H1 (cell line): ENCODE measurements around the gene ZNF512. TPM values are rescaled to one million over a fixed set of nuclear protein-coding genes. Genes with fewer than 3 reads are reported as not detected.

Experiments used
- CTCF ChIA-PET: fragments of 300-600 bp; sonication (Branson Sonifier 250); formaldehyde crosslinking; loops from one replicate; lab custom pipeline; 2021; ENCODE audit not compliant: partially characterized antibody; lab: Charles Lee
- POLR2A ChIA-PET: fragments of 300-600 bp; sonication (Branson Sonifier 250); formaldehyde crosslinking; loops from one replicate; lab custom pipeline; 2021; ENCODE audit warnings: inconsistent platforms; ENCODE audit not compliant: partially characterized antibody; lab: Charles Lee
- DNase-seq, 2 experiments: peaks; one replicate each; pipeline versions ENCODE4 v3.0.0 to v3.0.0-alpha.2; 2010 to 2022; ENCODE audit warnings: low spot score in 2 of 2, low read depth in 1 of 2, mixed read lengths in 1 of 2
- FAIRE-seq: peaks from 2 replicates; lab custom pipeline; 2011; peaks lifted over from hg19 to GRCh38; lab: Jason Lieb, UNC
- H2AFZ ChIP-seq: 2 replicates; pipeline ENCODE4 v1.8.1; 2012; ENCODE audit warnings: low read length, inconsistent platforms
- H2AK5ac ChIP-seq: 2 replicates; pipeline ENCODE4 v1.6.1; 2013; ENCODE audit warnings: low read depth, low read length
- H2BK120ac ChIP-seq: replicated peaks from 2 replicates; pipeline ENCODE3; 2013; ENCODE audit warnings: low read depth, low read length, inconsistent platforms
- H2BK12ac ChIP-seq: 2 replicates; pipeline ENCODE4 v1.6.1; 2013; ENCODE audit warnings: low read depth, low read length
- H2BK15ac ChIP-seq: 2 replicates; pipeline ENCODE4 v1.6.1; 2013; ENCODE audit warnings: low read length
- H2BK20ac ChIP-seq: 2 replicates; pipeline ENCODE4 v1.6.1; 2013; ENCODE audit warnings: low read length
- H2BK5ac ChIP-seq: 2 replicates; pipeline ENCODE4 v1.6.1; 2013; ENCODE audit warnings: low read depth, low read length
- H3K14ac ChIP-seq: 2 replicates; pipeline ENCODE4 v1.6.1; 2013; ENCODE audit warnings: inconsistent platforms; ENCODE audit not compliant: insufficient read length
- H3K18ac ChIP-seq: 2 replicates; pipeline ENCODE4 v1.6.1; 2013; ENCODE audit warnings: low read length; ENCODE audit errors: extremely low read depth
- H3K23ac ChIP-seq: 2 replicates; pipeline ENCODE4 v1.6.1; 2013; ENCODE audit warnings: inconsistent platforms; ENCODE audit not compliant: insufficient read length
- H3K23me2 ChIP-seq: 2 replicates; pipeline ENCODE4 v1.6.1; 2013; ENCODE audit warnings: low read depth, low read length
- H3K27ac ChIP-seq: 2 replicates; pipeline ENCODE4 v1.6.1; 2011; ENCODE audit warnings: low read depth, low read length, inconsistent platforms
- H3K27me3 ChIP-seq, 4 experiments: replicated peaks in 1 of 4; 1 replicate in 1 of 4; 2 replicates in 3 of 4; pipeline versions ENCODE4 v1.6.1 to v1.8.1; 2011 to 2013; ENCODE audit warnings: low read length in 3 of 4, mild to moderate bottlenecking in 3 of 4, inconsistent platforms in 2 of 4, mixed read lengths in 2 of 4, moderate library complexity in 1 of 4; ENCODE audit not compliant: control insufficient read depth in 3 of 4, insufficient read depth in 3 of 4; ENCODE audit errors: extremely low read depth in 1 of 4
- H3K36me3 ChIP-seq, 4 experiments: 2 replicates each; pipeline versions ENCODE4 v1.6.1 to v1.8.1; 2011 to 2013; ENCODE audit warnings: mild to moderate bottlenecking in 4 of 4, low read length in 3 of 4, moderate library complexity in 2 of 4, control low read depth in 1 of 4, inconsistent platforms in 1 of 4; ENCODE audit not compliant: insufficient read depth in 4 of 4, control insufficient read depth in 2 of 4
- H3K4ac ChIP-seq: replicated peaks from 2 replicates; pipeline ENCODE3; 2013; ENCODE audit warnings: low read length, low read depth, mixed read lengths, inconsistent platforms; ENCODE audit not compliant: insufficient read length
- H3K4me1 ChIP-seq, 4 experiments: replicated peaks in 1 of 4; 1 replicate in 1 of 4; 2 replicates in 3 of 4; pipeline versions ENCODE4 v1.6.1 to v1.8.1; 2011 to 2013; ENCODE audit warnings: low read length in 3 of 4, inconsistent platforms in 2 of 4, mixed read lengths in 1 of 4; ENCODE audit not compliant: insufficient read depth in 4 of 4, control insufficient read depth in 3 of 4
- H3K4me2 ChIP-seq, 2 experiments: 2 replicates each; pipeline versions ENCODE4 v1.6.1 to v1.8.1; 2011 to 2013; ENCODE audit warnings: low read depth in 2 of 2, low read length in 2 of 2, control low read depth in 1 of 2, inconsistent platforms in 1 of 2, mild to moderate bottlenecking in 1 of 2; ENCODE audit not compliant: insufficient read depth in 1 of 2
- H3K4me3 ChIP-seq, 4 experiments: fragments of 200-600, 300-600 bp in 1 of 4; sonication (generic), shearing (Covaris generic), sonication (Bioruptor Twin) in 1 of 4; 2 replicates each; pipeline versions ENCODE4 v1.5.1 to v1.8.1; 2011 to 2016; ENCODE audit warnings: low read length in 4 of 4, low read depth in 3 of 4, control low read depth in 2 of 4, inconsistent platforms in 2 of 4, mild to moderate bottlenecking in 2 of 4, mixed read lengths in 1 of 4, moderate library complexity in 1 of 4; ENCODE audit not compliant: insufficient read depth in 2 of 4; ENCODE audit errors: extremely low read depth in 1 of 4
- H3K56ac ChIP-seq: replicated peaks from 2 replicates; pipeline ENCODE3; 2013; ENCODE audit warnings: low read depth, mild to moderate bottlenecking, mixed read lengths, low read length, inconsistent platforms; ENCODE audit not compliant: insufficient read length
- H3K79me1 ChIP-seq: 2 replicates; pipeline ENCODE4 v1.6.1; 2013; ENCODE audit warnings: low read depth, low read length, control low read depth
- H3K79me2 ChIP-seq, 2 experiments: 2 replicates each; pipeline versions ENCODE4 v1.6.1 to v1.8.1; 2012 to 2013; ENCODE audit warnings: low read length in 2 of 2, mild to moderate bottlenecking in 2 of 2, inconsistent platforms in 1 of 2; ENCODE audit not compliant: insufficient read depth in 2 of 2, control insufficient read depth in 1 of 2
- H3K9ac ChIP-seq, 4 experiments: replicated peaks in 1 of 4; 1 replicate in 1 of 4; 2 replicates in 3 of 4; pipeline versions ENCODE4 v1.6.1 to v1.8.1; 2011 to 2013; ENCODE audit warnings: low read depth in 3 of 4, low read length in 3 of 4, control low read depth in 2 of 4, mild to moderate bottlenecking in 2 of 4, moderate library complexity in 2 of 4, inconsistent platforms in 1 of 4; ENCODE audit errors: extremely low read depth in 1 of 4
- H3K9me3 ChIP-seq, 2 experiments: 2 replicates each; pipeline versions ENCODE4 v1.6.1 to v1.8.1; 2012 to 2013; ENCODE audit warnings: mild to moderate bottlenecking in 2 of 2, moderate library complexity in 2 of 2, control low read depth in 1 of 2, inconsistent platforms in 1 of 2, low read depth in 1 of 2, low read length in 1 of 2, mixed read lengths in 1 of 2; ENCODE audit not compliant: insufficient read depth in 2 of 2
- H4K20me1 ChIP-seq, 2 experiments: replicated peaks in 1 of 2; 2 replicates each; pipeline versions ENCODE3 to v1.8.1; 2011 to 2013; ENCODE audit warnings: inconsistent platforms in 2 of 2, low read length in 2 of 2, mild to moderate bottlenecking in 1 of 2; ENCODE audit not compliant: insufficient read depth in 2 of 2, control insufficient read depth in 1 of 2
- H4K5ac ChIP-seq: 2 replicates; pipeline ENCODE4 v1.6.1; 2013; ENCODE audit warnings: low read length, low read depth, mixed read lengths, inconsistent platforms; ENCODE audit not compliant: insufficient read length
- H4K8ac ChIP-seq: 2 replicates; pipeline ENCODE4 v1.8.0; 2013; ENCODE audit warnings: mild to moderate bottlenecking, moderate library complexity, low read length, inconsistent platforms; ENCODE audit not compliant: insufficient read depth; ENCODE audit errors: extremely low read depth
- H4K91ac ChIP-seq: replicated peaks from 2 replicates; pipeline ENCODE3; 2013; ENCODE audit warnings: low read length, mixed read lengths, inconsistent platforms; ENCODE audit not compliant: insufficient read length
- JUN ChIP-seq: IDR thresholded peaks from 2 replicates; pipeline ENCODE4 v1.6.1; 2011; ENCODE audit warnings: low read depth, mild to moderate bottlenecking, improper control_type of control experiment, low read length
- JUND ChIP-seq: IDR thresholded peaks from 2 replicates; pipeline ENCODE4 v1.6.1; 2011; ENCODE audit warnings: mild to moderate bottlenecking, improper control_type of control experiment, low read length
- POLR2AphosphoS5 ChIP-seq: IDR thresholded peaks from 2 replicates; pipeline ENCODE4 v1.6.1; 2011; ENCODE audit warnings: low read depth, low read length
- TEAD4 ChIP-seq: IDR thresholded peaks from 2 replicates; pipeline ENCODE4 v1.6.1; 2012; ENCODE audit warnings: low read depth, low read length, inconsistent platforms, mixed read lengths
- WGBS, 2 experiments: shearing (Covaris generic) in 1 of 2; methylation state at CpG; one replicate each; pipeline versions ENCODE4 v1.1.6 to v1.1.7; 2013 to 2015; ENCODE audit warnings: low lambda C conversion rate in 2 of 2, mixed read lengths in 2 of 2, inconsistent platforms in 1 of 2, low coverage in 1 of 2, missing lambda C conversion rate in 1 of 2; ENCODE audit not compliant: insufficient replicate concordance in 2 of 2, insufficient coverage in 1 of 2, insufficient read length in 1 of 2; ENCODE audit errors: extremely low coverage in 1 of 2, missing lambda C conversion rate in 1 of 2; 5-methylcytosine and 5-hydroxymethylcytosine counted together
- polyA plus RNA-seq, 7 experiments: library from polyadenylated mRNA; depleted of rRNA in 3 of 7; stranded (reverse) in 5 of 7; unstranded in 2 of 7; fragments of >200 nt in 5 of 7; fragments of 200-250 nt in 2 of 7; gene quantifications; 1 replicate in 5 of 7; 2 replicates in 1 of 7; 4 replicates in 1 of 7; pipeline versions ENCODE4 v1.2.1 to v1.2.3, GENCODE V29; 2011 to 2013; ENCODE audit warnings: missing spikeins in 2 of 7, mixed read lengths in 2 of 7
- total RNA-seq: library from RNA; stranded (reverse); fragmentation: NEBNext Ultra II Directional; extraction: Animal tissue kit (Norgen Biotek cat#: 25700); gene quantifications from 2 replicates; pipeline ENCODE4 v1.2.1, GENCODE V29; 2021

Gene ZNF512
- total and polyA plus RNA-seq, 2 of the 8 experiments (the other 6 are each of a cell fraction or from before 2014, with no cell fraction given) = 17.6 to 37.9 TPM

GRCh38 chr2:27622921-27623384 lies 40.1 kb downstream of the ZNF512 start:
- no peak overlapping the region; the same call in 1 of the 2 replicates for H3K27ac ChIP-seq
- peaks cover 0 to 2% (median under 1%) of the 10 kb centered on the region in 4 experiments; a peak in 3 of 7 replicates for H3K4me1 ChIP-seq
- no peak overlapping the region for H2BK120ac ChIP-seq
- H3K79me2 ChIP-seq = no peaks in the 10 kb centered on the region
- no peak overlapping the region for H2AK5ac ChIP-seq
- H4K5ac ChIP-seq = no peak overlapping the region
- no peak overlapping the region; a peak in 1 of 8 replicates for H3K4me3 ChIP-seq
- no peak overlapping the region for H4K91ac ChIP-seq
- TF ChIP-seq POLR2AphosphoS5 (no peak), JUND (peak; percentile 90), TEAD4 (peak; percentile 41; the same call in 1 of the 2 replicates), JUN (0 out of 2 replicates have a peak, but pooled peaks have one; percentile 51)
- H3K36me3 ChIP-seq = peaks cover 0 to 43% (median 3%) of the 10 kb centered on the region in 4 experiments; a peak in 3 of 8 replicates
- no peak overlapping the region for H3K18ac ChIP-seq
- H3K56ac ChIP-seq = no peak overlapping the region
- H3K9me3 ChIP-seq = no peaks in the 10 kb centered on the region
- FAIRE-seq = no peak
- H2BK20ac ChIP-seq = no peak overlapping the region
- no peak overlapping the region for H2BK12ac ChIP-seq
- H4K20me1 ChIP-seq = no peaks in the 10 kb centered on the region
- H3K4me2 ChIP-seq = no peak overlapping the region
- H3K27me3 ChIP-seq = no peaks in the 10 kb centered on the region
- no peak overlapping the region for H3K14ac ChIP-seq
- WGBS, 2 experiments = 53% methylated on average over 3 of the region's 3 CpGs; no CpG with 5 or more reads in 1 of the 2 experiments
- POLR2A ChIA-PET = interaction anchor here (0.6 to 1.7 kb wide), 6 partner anchors 8 to 266 kb away, joined by 3 to 4 read pairs (median 4); partner anchors contain the start of gene GTF3C2
- H3K79me1 ChIP-seq = no peaks in the 10 kb centered on the region
- H3K23ac ChIP-seq = no peak overlapping the region
- H3K9ac ChIP-seq = no peak overlapping the region
- no peaks in the 10 kb centered on the region for H3K23me2 ChIP-seq
- H2BK15ac ChIP-seq = no peak overlapping the region
- no peak overlapping the region for H4K8ac ChIP-seq
- no peak for DNase-seq
- H2BK5ac ChIP-seq = no peak overlapping the region
- CTCF ChIA-PET = interaction anchor here (1.7 kb wide), 1 partner anchor 60 kb away, joined by 5 read pairs; no protein-coding TSS in a partner anchor
- H3K4ac ChIP-seq = no peak overlapping the region
- H2AFZ ChIP-seq = no peak overlapping the region
